ENCODE measurements around the gene SATB1.

DNA sequence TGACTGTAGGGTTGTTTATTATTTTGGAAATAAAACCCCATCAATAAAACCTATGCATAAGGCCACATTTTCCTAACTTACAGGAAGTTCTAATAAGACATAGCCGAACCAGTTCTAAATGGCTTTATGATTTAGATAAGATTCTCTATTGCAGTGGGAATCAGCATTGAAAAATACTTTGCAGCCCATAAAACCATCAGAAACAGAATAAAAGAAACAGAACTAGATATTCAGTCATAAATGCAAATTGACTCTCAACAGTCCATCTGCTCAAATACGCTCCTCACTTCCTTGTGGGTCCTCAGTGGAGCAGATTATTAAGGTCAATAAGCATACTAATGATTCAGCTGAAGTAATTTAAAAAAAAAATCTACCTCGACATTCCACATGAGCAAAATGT lies 8.8 kb downstream of the SATB1 start:
- TF ChIP-seq CTCF (IDR thresholded peaks at IDR 0.05) (no peak), POLR2A (IDR thresholded peaks at IDR 0.05) (no peak)
